ENCODE results near the gene PUS10.

GRCh38 chr2:60934165-60934722, 83.8 kb downstream of the PUS10 start:
- TF ChIP-seq YY1 (IDR thresholded peaks at IDR 0.05; ENCODE audit: insufficient read depth, insufficient read length) (no peak), SUZ12 (IDR thresholded peaks at IDR 0.05; ENCODE audit: extremely low read depth, insufficient read depth, insufficient read length) (no peak), ZNF274 (IDR thresholded peaks at IDR 0.05; ENCODE audit: low read depth, low read length) (no peak)

Data from NT2/D1 (cell line).